K562 (cell line): ENCODE data around the gene NFAM1. TPM values are rescaled to one million over a fixed set of nuclear protein-coding genes. Genes with fewer than 3 reads are reported as not detected.

Source experiments
- ATF3 ChIP-seq, 2 experiments: fragments of 450-650 bp in 1 of 2; sonication (generic) in 1 of 2; formaldehyde crosslinking in 1 of 2; IDR thresholded peaks in 1 of 2; conservative IDR thresholded peaks in 1 of 2; 2 replicates each; pipeline versions ENCODE4 v1.6.1 to v1.8.1; 2016 to 2023; ENCODE audit warnings: mild to moderate bottlenecking in 2 of 2, moderate library complexity in 2 of 2, inconsistent platforms in 1 of 2, missing genetic modification reagents in 1 of 2
- CBX3 ChIP-seq, 2 experiments: IDR thresholded peaks; 1 replicate in 1 of 2; 2 replicates in 1 of 2; pipeline ENCODE4 v1.6.1; 2012; ENCODE audit warnings: inconsistent platforms in 2 of 2, low read length in 2 of 2, borderline replicate concordance in 1 of 2, control low read depth in 1 of 2
- CSDE1 ChIP-seq, 2 experiments: fragments of 450-650 bp; IDR thresholded peaks; 2 replicates each; pipeline ENCODE4 v1.6.1; 2016; ENCODE audit warnings: mild to moderate bottlenecking in 1 of 2
- CXXC5 ChIP-seq: fragments of 250-450 bp; sonication (Bioruptor Pico); IDR thresholded peaks from 2 replicates; pipeline ENCODE4 v1.8.0; 2022; ENCODE audit warnings: inconsistent platforms, mild to moderate bottlenecking, moderate library complexity
- EWSR1 ChIP-seq: fragments of 450-650 bp; IDR thresholded peaks from 2 replicates; pipeline ENCODE4 v1.6.1; 2018; ENCODE audit warnings: borderline replicate concordance, mild to moderate bottlenecking, low read depth, moderate library complexity; ENCODE audit not compliant: partially characterized antibody
- FOXA1 ChIP-seq: fragments of 450-650 bp; IDR thresholded peaks from 2 replicates; pipeline ENCODE4 v1.6.1; 2016; ENCODE audit warnings: mild to moderate bottlenecking, borderline replicate concordance
- FOXM1 ChIP-seq, 2 experiments: fragments of 450-650 bp in 1 of 2; sonication (generic) in 1 of 2; formaldehyde crosslinking in 1 of 2; IDR thresholded peaks; 2 replicates each; pipeline versions ENCODE4 v1.6.1 to v1.9.0; 2017 to 2022; ENCODE audit warnings: low read depth in 2 of 2, mild to moderate bottlenecking in 2 of 2, missing genetic modification reagents in 1 of 2, moderate library complexity in 1 of 2
- HDAC1 ChIP-seq, 2 experiments: fragments of 450-650 bp; IDR thresholded peaks; 2 replicates each; pipeline ENCODE4 v1.6.1; 2016 to 2017; ENCODE audit warnings: inconsistent platforms in 1 of 2, mild to moderate bottlenecking in 1 of 2, moderate library complexity in 1 of 2
- JUN ChIP-seq, 2 experiments: sonication (generic) in 1 of 2; formaldehyde crosslinking in 1 of 2; IDR thresholded peaks; 2 replicates each; pipeline versions ENCODE4 v1.6.1 to v1.8.0; 2012 to 2022; ENCODE audit warnings: borderline replicate concordance in 2 of 2, mild to moderate bottlenecking in 2 of 2, improper control_type of control experiment in 1 of 2, low read depth in 1 of 2, low read length in 1 of 2, missing genetic modification reagents in 1 of 2
- MCM3 ChIP-seq: fragments of 450-650 bp; IDR thresholded peaks from 2 replicates; pipeline ENCODE4 v1.6.1; 2016
- NCOA1 ChIP-seq: fragments of 450-650 bp; IDR thresholded peaks from 2 replicates; pipeline ENCODE4 v1.6.1; 2016; ENCODE audit warnings: low read depth
- NEUROD1 ChIP-seq: fragments of 150-350 bp; IDR thresholded peaks from 2 replicates; pipeline ENCODE4 v1.6.1; 2014; ENCODE audit warnings: borderline replicate concordance, low read length, low read depth; ENCODE audit not compliant: partially characterized antibody
- PHF21A ChIP-seq: fragments of 450-650 bp; IDR thresholded peaks from 2 replicates; pipeline ENCODE4 v1.6.1; 2017; ENCODE audit warnings: low read depth, borderline replicate concordance
- POLR2A ChIP-seq: fragments of 450-650 bp; conservative IDR thresholded peaks from 2 replicates; pipeline ENCODE4 v1.6.1; 2016
- POLR2H ChIP-seq: IDR thresholded peaks from 2 replicates; pipeline ENCODE4 v1.6.1; 2016; ENCODE audit warnings: missing genetic modification characterization, low read depth, mild to moderate bottlenecking, control low read depth, missing compliant biosample characterization, moderate library complexity
- SMAD4 ChIP-seq: fragments of 250-450 bp; sonication (Bioruptor Pico); conservative IDR thresholded peaks from 2 replicates; pipeline ENCODE4 v1.8.0; 2021; ENCODE audit warnings: inconsistent platforms, mild to moderate bottlenecking, moderate library complexity
- SMARCA4 ChIP-seq: fragments of 450-650 bp; IDR thresholded peaks from 2 replicates; pipeline ENCODE4 v1.6.1; 2016
- SMARCB1 ChIP-seq: IDR thresholded peaks from 2 replicates; pipeline ENCODE4 v1.6.1; 2011; ENCODE audit warnings: improper control_type of control experiment, low read depth; ENCODE audit not compliant: insufficient read length
- TFAM ChIP-seq: fragments of 250-450 bp; sonication (Bioruptor Pico); conservative IDR thresholded peaks from 2 replicates; pipeline ENCODE4 v1.5.0; 2021; ENCODE audit warnings: mild to moderate bottlenecking, moderate library complexity
- TOE1 ChIP-seq, 2 experiments: fragments of 450-650 bp in 1 of 2; sonication (generic) in 1 of 2; formaldehyde crosslinking in 1 of 2; IDR thresholded peaks; 2 replicates each; pipeline versions ENCODE4 v1.7.1 to v1.8.0; 2016 to 2022; ENCODE audit warnings: borderline replicate concordance in 2 of 2, mild to moderate bottlenecking in 2 of 2, antibody characterized with exemption in 1 of 2, inconsistent platforms in 1 of 2, low read depth in 1 of 2, missing genetic modification reagents in 1 of 2, moderate library complexity in 1 of 2
- ZBTB17 ChIP-seq: fragments of 450-650 bp; formaldehyde crosslinking; IDR thresholded peaks from 2 replicates; pipeline ENCODE4 v1.4.0; 2020; ENCODE audit warnings: mild to moderate bottlenecking
- ZNF239 ChIP-seq: fragments of 250-450 bp; sonication (Bioruptor Pico); IDR thresholded peaks from 2 replicates; pipeline ENCODE4 v1.4.0; 2020; ENCODE audit warnings: mild to moderate bottlenecking
- polyA plus RNA-seq, 8 experiments: library from polyadenylated mRNA; depleted of rRNA in 4 of 8; stranded (reverse) in 5 of 8; unstranded in 3 of 8; fragments of >200 nt; fragmentation: Nextera tagmentation in 2 of 8; fragmentation: Illumina TruSeq in 1 of 8; extraction: Ambion mirVana in 2 of 8; extraction: Trizol in 1 of 8; gene quantifications; 2 replicates each; pipeline versions ENCODE4 v1.2.1 to v1.2.3, GENCODE V29; 2011 to 2014; ENCODE audit warnings: inconsistent platforms in 1 of 8, missing spikeins in 1 of 8
- total RNA-seq, 7 experiments: library from RNA; depleted of rRNA in 6 of 7; stranded (reverse); fragments of >200 nt in 6 of 7; fragmentation: Illumina TruSeq in 2 of 7; extraction: Trizol in 2 of 7; gene quantifications; 2 replicates each; pipeline versions ENCODE4 v1.2.1 to v1.2.3, GENCODE V29; 2011 to 2021; ENCODE audit warnings: low replicate concordance in 1 of 7
- TF ChIP-seq, protein P1 (sequence below): sonication (generic); formaldehyde crosslinking; IDR thresholded peaks from 2 replicates; pipeline ENCODE4 v1.8.0; 2022; ENCODE audit warnings: mild to moderate bottlenecking, missing genetic modification reagents
- TF ChIP-seq, protein P2 (sequence below): fragments of 450-650 bp; IDR thresholded peaks from 2 replicates; pipeline ENCODE4 v1.6.1; 2017; ENCODE audit warnings: antibody characterized with exemption

NFAM1 gene
- total and polyA plus RNA-seq, 9 of the 15 experiments (the other 6 are each of a cell fraction or from before 2014, with no cell fraction given): 0.01 to 0.18 (median 0.03) TPM; not detected in 5

DNA sequence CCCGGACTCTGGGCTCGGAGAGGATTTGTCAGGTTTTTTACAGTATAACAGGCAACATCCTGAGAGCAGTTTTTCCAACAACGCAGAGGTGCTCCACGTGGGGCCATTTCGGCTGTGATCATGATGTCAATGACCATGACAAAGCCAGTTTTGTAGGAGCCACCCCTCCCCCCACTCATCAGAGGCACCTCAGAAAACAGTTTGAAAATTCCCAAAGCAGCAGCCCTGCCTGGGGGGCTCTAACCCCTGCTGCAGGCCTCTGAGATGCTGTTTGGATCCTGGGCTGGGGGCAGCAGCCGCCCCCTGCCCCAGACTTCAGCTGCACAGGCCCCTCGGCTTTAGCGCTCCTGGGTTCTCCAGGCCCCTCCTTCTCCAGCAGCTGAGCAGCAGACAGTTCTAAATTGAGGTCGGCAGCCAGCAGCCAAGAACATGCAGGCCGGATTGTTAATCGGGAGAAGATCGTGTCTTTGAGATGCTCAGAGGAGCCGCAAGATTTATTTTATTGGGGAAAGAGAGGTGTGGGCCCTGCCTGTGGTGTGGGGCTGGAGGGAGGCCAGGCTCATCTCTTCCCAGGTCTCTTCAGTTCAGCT, 19.4 kb downstream of the NFAM1 start (continued):
- no peak for TF ChIP-seq ZNF239 (CRISPR knock-in tag)
- TF ChIP-seq, protein P1, sequence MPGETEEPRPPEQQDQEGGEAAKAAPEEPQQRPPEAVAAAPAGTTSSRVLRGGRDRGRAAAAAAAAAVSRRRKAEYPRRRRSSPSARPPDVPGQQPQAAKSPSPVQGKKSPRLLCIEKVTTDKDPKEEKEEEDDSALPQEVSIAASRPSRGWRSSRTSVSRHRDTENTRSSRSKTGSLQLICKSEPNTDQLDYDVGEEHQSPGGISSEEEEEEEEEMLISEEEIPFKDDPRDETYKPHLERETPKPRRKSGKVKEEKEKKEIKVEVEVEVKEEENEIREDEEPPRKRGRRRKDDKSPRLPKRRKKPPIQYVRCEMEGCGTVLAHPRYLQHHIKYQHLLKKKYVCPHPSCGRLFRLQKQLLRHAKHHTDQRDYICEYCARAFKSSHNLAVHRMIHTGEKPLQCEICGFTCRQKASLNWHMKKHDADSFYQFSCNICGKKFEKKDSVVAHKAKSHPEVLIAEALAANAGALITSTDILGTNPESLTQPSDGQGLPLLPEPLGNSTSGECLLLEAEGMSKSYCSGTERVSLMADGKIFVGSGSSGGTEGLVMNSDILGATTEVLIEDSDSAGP: no peak
- TF ChIP-seq POLR2H (tag): no peak
- TF ChIP-seq MCM3: no peak
- 0 out of 2 replicates have a peak, but pooled peaks have one; percentile 33 for TF ChIP-seq JUN (IDR thresholded peaks at IDR 0.05; ENCODE audit: borderline replicate concordance, low read depth, low read length)
- no peak for TF ChIP-seq JUN (CRISPR knock-in tag; IDR thresholded peaks at IDR 0.05; ENCODE audit: borderline replicate concordance)
- TF ChIP-seq ATF3 (IDR thresholded peaks at IDR 0.05): peak; percentile 50
- no peak for TF ChIP-seq ATF3 (CRISPR knock-in tag; conservative IDR thresholded peaks at IDR 0.05)
- no peak for TF ChIP-seq TFAM
- peak; percentile 37 for TF ChIP-seq SMAD4
- TF ChIP-seq FOXM1 (IDR thresholded peaks at IDR 0.05; ENCODE audit: low read depth): no peak
- no peak for TF ChIP-seq FOXM1 (CRISPR knock-in tag; IDR thresholded peaks at IDR 0.05; ENCODE audit: low read depth)
- TF ChIP-seq NCOA1: no peak
- TF ChIP-seq, protein P2, sequence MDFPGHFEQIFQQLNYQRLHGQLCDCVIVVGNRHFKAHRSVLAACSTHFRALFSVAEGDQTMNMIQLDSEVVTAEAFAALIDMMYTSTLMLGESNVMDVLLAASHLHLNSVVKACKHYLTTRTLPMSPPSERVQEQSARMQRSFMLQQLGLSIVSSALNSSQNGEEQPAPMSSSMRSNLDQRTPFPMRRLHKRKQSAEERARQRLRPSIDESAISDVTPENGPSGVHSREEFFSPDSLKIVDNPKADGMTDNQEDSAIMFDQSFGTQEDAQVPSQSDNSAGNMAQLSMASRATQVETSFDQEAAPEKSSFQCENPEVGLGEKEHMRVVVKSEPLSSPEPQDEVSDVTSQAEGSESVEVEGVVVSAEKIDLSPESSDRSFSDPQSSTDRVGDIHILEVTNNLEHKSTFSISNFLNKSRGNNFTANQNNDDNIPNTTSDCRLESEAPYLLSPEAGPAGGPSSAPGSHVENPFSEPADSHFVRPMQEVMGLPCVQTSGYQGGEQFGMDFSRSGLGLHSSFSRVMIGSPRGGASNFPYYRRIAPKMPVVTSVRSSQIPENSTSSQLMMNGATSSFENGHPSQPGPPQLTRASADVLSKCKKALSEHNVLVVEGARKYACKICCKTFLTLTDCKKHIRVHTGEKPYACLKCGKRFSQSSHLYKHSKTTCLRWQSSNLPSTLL: no peak
- no peak for TF ChIP-seq EWSR1
- no peak for TF ChIP-seq CBX3 (IDR thresholded peaks at IDR 0.05; ENCODE audit: borderline replicate concordance in 1 of 2, low read length in 2 of 2)
- no peak for TF ChIP-seq POLR2A
- no peak for TF ChIP-seq ZBTB17 (CRISPR knock-in tag)
- no peak for TF ChIP-seq NEUROD1
- TF ChIP-seq SMARCA4: 0 out of 2 replicates have a peak, but pooled peaks have one; percentile 30
- no peak for TF ChIP-seq TOE1 (IDR thresholded peaks at IDR 0.05; ENCODE audit: borderline replicate concordance)
- no peak for TF ChIP-seq TOE1 (CRISPR knock-in tag; IDR thresholded peaks at IDR 0.05; ENCODE audit: borderline replicate concordance, low read depth)
- no peak for TF ChIP-seq FOXA1
- no peak for TF ChIP-seq CSDE1 (IDR thresholded peaks at IDR 0.05)
- TF ChIP-seq PHF21A: no peak
- TF ChIP-seq CXXC5: peak; percentile 27; the same call in 1 of the 2 replicates
- TF ChIP-seq SMARCB1: no peak
- TF ChIP-seq HDAC1 (IDR thresholded peaks at IDR 0.05): no peak
